ENCODE results near the gene LMCD1.

Gene LMCD1

GRCh38 chr3:8563597-8563996 lies 62.0 kb downstream of the LMCD1 start:
- TF ChIP-seq CTCF (conservative IDR thresholded peaks at IDR 0.05; ENCODE audit: low read depth, low read length) = no peak
- DNase-seq (ENCODE audit: low read depth) = no peak
- no peak overlapping the region for H3K4me3 ChIP-seq (ENCODE audit: low read length)

GRCh38 chr3:8565376-8565775 lies 63.8 kb downstream of the LMCD1 start:
- no peak overlapping the region for H3K4me3 ChIP-seq (ENCODE audit: low read length)
- no peak for DNase-seq (ENCODE audit: low read depth)
- TF ChIP-seq CTCF (conservative IDR thresholded peaks at IDR 0.05; ENCODE audit: low read depth, low read length) = no peak

- DNase-seq (ENCODE audit: low read depth) = no peak
- no peak overlapping the region for H3K4me3 ChIP-seq (ENCODE audit: low read length)
- no peak for TF ChIP-seq CTCF (conservative IDR thresholded peaks at IDR 0.05; ENCODE audit: low read depth, low read length)
Measured at GRCh38 chr3:8567784-8568575, 66.4 kb downstream of the LMCD1 start.

- H3K4me3 ChIP-seq (ENCODE audit: low read length) = no peak overlapping the region
Measured at GRCh38 chr3:8571256-8571655, 69.6 kb downstream of the LMCD1 start.

GRCh38 chr3:8573342-8573926 lies 71.8 kb downstream of the LMCD1 start:
- no peak for DNase-seq (ENCODE audit: low read depth)
- TF ChIP-seq CTCF (conservative IDR thresholded peaks at IDR 0.05; ENCODE audit: low read depth, low read length) = no peak
- no peak overlapping the region for H3K4me3 ChIP-seq (ENCODE audit: low read length)

More at GRCh38 chr3:8571256-8571655, 69.6 kb downstream of the LMCD1 start:
- no peak for TF ChIP-seq CTCF (conservative IDR thresholded peaks at IDR 0.05; ENCODE audit: low read depth, low read length)
- DNase-seq (ENCODE audit: low read depth) = no peak

GRCh38 chr3:8574040-8574669 lies 72.5 kb downstream of the LMCD1 start:
- DNase-seq (ENCODE audit: low read depth) = no peak
- TF ChIP-seq CTCF (conservative IDR thresholded peaks at IDR 0.05; ENCODE audit: low read depth, low read length) = no peak
- H3K4me3 ChIP-seq (ENCODE audit: low read length) = no peak overlapping the region
